DMS 273 (cell line): Measurements from ENCODE around the gene CDCP1.
A peak's percentile ranks its signal among the peaks of the same experiment; 100 is the strongest.

Experiments
- DNase-seq: peaks from one replicate; lab custom pipeline; 2025; ENCODE audit not compliant: unreplicated experiment; lab: John Stamatoyannopoulos, UW

The CDCP1 gene

DNA sequence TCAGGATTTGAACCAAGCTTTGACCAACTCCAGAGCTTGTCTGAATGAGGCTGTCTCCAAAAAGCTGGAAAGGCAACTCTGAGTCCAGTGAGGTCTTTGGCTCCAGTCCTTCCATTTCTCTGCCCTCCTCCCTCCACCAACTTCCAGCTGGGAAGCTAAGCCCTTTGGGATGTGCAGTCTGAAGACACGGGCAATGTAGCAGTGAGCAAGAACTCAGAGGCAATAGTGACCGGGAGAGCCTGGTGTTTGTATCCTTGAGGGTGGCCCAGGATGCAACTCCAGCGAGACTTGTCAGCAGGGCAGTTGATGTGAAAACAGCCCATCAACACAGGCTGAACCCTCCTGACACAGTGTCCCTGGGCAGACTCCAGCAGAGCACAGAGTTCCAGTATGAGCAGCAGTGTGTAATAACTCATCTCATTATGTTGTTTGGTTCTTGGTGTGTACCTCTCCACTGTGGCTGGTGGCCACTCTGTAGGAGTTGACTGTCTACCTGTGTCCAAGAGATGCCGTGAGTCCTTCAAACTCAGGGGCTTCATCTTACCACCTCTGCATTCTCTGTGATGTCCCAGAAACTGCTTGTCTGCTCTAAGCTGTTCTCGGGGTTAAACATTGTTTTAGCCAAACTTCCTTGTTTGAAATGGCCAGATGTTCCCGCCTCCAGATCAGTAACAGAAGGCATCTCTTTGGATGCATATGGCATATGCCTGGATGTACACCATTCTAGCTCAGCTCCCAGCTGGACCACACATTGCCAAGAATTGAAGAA lies 6.6 kb downstream of the CDCP1 start:
- DNase-seq, result peak; percentile 94

DNA sequence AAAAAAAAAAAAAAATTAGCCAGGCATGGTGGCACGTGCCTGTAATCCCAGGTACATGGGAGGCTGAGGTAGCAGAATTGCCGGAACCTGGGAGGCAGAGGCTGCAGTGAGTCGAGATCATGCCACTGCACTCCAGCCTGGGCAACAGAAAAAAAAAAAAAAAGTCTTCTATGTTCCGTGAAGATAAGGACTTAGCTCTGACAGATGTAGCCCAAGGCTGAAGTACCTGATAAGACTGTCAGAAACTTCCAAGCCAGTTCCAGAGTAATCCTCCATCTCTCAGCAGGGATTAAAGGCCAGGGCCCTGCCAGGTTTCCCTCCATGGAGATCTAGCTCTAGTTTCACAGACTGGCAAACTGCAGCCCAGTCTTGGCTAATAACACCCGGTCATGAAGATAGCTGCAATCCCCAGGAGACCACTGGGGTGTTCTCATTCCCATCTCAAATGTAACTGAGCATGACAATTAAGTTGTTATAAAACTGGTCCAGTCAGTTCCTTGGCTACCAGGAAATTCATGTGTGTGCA lies 8.5 kb downstream of the CDCP1 start:
- DNase-seq, result peak; percentile 18

GRCh38 chr3:45135959-45136358 lies 10.2 kb downstream of the CDCP1 start:
- DNase-seq, result peak; percentile 36

- peak; percentile 6 for DNase-seq
Observed at GRCh38 chr3:45134758-45135521, 11.2 kb downstream of the CDCP1 start.

DNA sequence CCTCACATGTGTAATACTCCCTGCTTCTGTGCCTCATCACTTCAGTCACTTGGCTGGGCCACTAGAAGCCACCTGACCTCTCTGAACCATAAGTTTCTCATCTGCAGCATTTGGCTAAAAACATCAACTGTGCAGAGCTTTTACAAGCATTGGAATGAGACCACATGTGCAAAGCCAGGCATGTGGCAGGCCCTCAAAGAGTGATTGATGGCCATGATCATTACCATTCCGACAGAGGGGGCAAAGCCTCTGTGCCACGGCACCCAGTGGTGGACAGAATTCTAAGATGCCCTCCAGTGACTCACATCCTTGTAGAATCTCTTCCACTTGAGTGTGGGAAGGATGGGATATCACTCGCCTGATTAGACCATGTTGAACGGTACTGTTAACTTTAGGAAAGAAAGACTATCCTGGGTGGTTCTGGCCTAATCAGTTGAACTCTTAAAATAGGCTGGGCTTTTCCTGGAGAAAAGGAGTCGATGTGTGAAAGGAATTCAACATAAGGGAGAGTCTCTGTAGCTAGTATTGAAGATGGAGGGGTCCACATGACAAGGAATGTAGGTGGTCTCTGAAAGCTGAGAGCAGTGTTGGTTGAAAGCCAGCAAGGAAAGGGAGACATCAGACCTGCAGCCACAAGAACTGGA lies 13.5 kb downstream of the CDCP1 start:
- no peak for DNase-seq

DNA sequence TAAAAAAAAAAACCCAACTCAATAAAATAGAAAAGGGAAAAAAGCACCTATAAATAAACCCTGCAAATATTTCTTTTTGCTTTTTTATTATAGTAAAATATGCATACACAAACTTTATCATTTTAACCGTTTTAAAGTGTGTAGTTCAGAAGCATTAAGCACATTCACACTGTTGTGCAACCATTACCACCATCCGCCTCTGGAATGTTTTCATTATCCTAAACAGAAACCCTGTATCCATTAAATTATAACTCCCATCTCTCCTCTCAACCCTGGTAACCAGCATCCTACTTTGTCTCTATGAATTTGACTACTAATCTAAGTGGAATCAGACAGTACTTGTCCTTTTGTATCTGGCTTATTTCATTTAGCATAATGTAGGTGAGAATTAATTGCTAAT lies 15.0 kb downstream of the CDCP1 start:
- no peak for DNase-seq

GRCh38 chr3:45130476-45130875 lies 15.7 kb downstream of the CDCP1 start:
- DNase-seq, result no peak

DNA sequence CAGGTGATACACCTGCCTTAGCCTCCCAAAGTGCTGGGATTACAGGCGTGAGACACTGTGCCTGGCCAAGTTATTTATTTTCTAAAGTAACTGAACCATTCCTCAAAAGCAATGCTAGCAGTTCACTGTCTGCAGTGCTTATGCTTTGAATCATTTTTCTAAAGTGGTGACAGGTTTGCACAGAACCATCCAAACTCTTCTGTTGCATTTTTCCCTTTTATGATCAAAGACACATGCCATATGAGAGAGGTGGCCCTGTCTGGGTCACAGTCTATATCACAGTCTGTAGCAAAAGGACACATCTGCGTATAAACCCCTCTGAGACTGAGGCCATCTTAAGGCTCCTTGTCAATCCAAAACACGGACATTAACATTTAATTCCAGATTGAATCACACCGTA lies 17.2 kb downstream of the CDCP1 start:
- DNase-seq, result no peak

GRCh38 chr3:45127130-45127822 lies 18.9 kb downstream of the CDCP1 start:
- DNase-seq, result no peak

DNA sequence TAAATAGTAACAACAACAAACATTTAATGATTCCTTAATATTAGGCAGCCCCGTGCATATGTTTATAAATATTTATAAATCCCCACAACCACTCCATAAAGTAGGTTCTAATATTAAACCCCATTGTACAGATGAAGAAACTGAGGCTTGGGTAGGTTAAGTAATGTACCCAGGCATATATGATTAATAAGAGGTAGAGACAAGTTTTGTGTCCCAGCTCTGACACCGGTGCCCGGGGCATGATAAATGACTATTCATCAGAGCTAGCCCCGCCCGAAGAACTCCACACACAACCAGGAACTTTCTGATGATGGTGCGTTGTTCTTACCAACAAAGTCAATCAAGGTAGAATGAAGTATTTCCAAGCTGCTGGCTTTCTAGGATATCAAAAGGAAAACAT lies 19.4 kb downstream of the CDCP1 start:
- no peak for DNase-seq

DNA sequence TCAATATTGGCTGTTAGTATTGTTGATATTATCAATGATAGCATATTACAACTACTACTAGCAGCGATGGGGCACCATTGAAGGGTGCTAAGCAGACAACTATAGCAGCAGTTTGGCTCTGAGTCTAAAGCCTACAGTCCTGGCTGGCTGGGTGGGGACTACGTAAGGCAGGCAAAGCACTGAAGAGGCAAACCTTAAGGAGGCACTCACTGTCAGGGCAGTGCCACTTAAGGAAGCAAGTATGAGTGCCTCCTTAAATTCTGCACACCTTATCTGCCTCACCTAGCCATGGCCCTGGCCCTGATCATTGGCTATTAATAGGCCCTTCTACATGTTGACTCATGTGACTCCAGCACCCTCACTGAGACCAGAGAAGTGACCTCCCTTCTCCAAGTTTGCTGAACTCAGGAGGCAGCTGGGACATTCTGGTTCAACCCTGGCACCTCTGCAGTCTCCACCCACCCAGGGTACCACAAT lies 20.6 kb downstream of the CDCP1 start:
- DNase-seq, result no peak

DNA sequence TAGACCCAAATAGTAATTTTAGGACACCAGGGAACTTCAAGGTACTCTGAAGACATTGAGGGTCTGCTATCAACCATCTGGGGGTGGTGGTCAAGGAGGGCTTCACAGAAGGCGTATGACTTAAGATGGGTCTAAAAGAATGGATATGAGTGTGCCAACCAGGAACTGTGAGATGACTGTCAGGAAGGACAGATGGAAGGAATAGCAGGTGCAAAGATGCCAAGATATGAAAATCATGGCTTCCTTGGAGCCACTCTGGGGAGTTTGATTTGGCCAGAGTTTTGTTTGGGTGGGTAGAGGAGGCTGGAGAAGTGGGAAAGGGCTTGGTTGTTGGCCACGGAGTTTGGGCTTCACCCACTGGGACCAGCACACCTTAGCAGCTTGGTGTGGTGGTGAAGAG lies 21.2 kb downstream of the CDCP1 start:
- DNase-seq, result no peak

- DNase-seq, result no peak
Observed at GRCh38 chr3:45124352-45124751, 21.8 kb downstream of the CDCP1 start.

GRCh38 chr3:45123581-45124269 lies 22.5 kb downstream of the CDCP1 start:
- DNase-seq, result no peak

GRCh38 chr3:45123030-45123429 lies 23.1 kb downstream of the CDCP1 start:
- DNase-seq, result no peak

GRCh38 chr3:45120359-45121158 lies 25.6 kb downstream of the CDCP1 start:
- no peak for DNase-seq

- no peak for DNase-seq
Observed at GRCh38 chr3:45119824-45120358, 26.3 kb downstream of the CDCP1 start.

DNA sequence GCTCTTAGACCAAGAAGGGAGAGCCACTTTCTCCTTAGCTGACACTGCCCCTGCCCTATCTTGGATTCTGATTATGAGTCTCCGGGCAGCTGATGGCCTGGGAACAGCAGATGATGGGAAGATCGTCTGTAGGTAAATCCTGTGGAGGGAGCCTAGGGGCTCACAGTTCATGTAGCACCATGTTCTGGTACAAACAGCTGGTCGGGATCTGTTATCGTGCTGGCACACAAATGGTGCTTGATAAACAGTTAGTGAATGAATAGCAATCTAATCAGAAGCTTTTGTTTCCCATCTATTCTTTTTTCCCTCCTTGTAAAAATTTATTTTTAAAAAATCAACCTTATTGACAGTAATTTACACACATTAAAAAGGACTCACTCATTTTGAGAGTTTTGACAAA lies 26.8 kb downstream of the CDCP1 start:
- no peak for DNase-seq

- no peak for DNase-seq
Observed at GRCh38 chr3:45118615-45119071, 27.5 kb downstream of the CDCP1 start.
